Peyer's patch (tissue), 4 donors: ENCODE results near the gene GYPB.
"Not testable (repeated sequence)": the region's sequence is repeated elsewhere in the genome, so short reads cannot be mapped to it uniquely, and the experiment has no call there.

ENCODE experiments used
- CTCF ChIP-seq, 6 experiments: fragments of 450-650 bp in 4 of 6; fragments of 200-600 bp in 2 of 6; sonication (generic) in 1 of 6; IDR thresholded peaks; one replicate each; pipeline ENCODE4 v1.5.1; 2017 to 2019; ENCODE audit warnings: antibody characterized with exemption in 6 of 6, mild to moderate bottlenecking in 3 of 6, moderate library complexity in 1 of 6
- POLR2A ChIP-seq, 2 donors: fragments of 450-650 bp; IDR thresholded peaks; one replicate each; pipeline ENCODE4 v1.5.1; 2017; ENCODE audit warnings: antibody characterized with exemption in 2 of 2, mild to moderate bottlenecking in 2 of 2, moderate library complexity in 2 of 2

GRCh38 chr4:143951458-143951972 lies 67.7 kb downstream of the GYPB start:
- TF ChIP-seq CTCF, POLR2A (IDR thresholded peaks at IDR 0.05): not testable (repeated sequence)
